ENCODE measurements around the gene SPOPL. TPM values are rescaled to one million over a fixed set of nuclear protein-coding genes. Genes with fewer than 3 reads are reported as not detected.

Gene SPOPL
- total RNA-seq, 1 experiment from 2014 or later: 30.3 TPM

- Histone ChIP-seq H4K20me1 (ENCODE audit: insufficient read depth, low read depth, low read length) (no peaks in the 10 kb centered on the region), H2AFZ (ENCODE audit: low read length) (no peak overlapping the region), H3K27ac (ENCODE audit: low read length) (no peak overlapping the region), H3K9me2 (replicated peaks; ENCODE audit: insufficient read depth, low read length) (no peaks in the 10 kb centered on the region), H3K36me3 (ENCODE audit: insufficient read depth, low read length) (no peaks in the 10 kb centered on the region), H3K4me3 (ENCODE audit: low read length) (no peak overlapping the region), H3K79me2 (ENCODE audit: low read length) (no peaks in the 10 kb centered on the region), H3K27me3 (ENCODE audit: low read length) (no peaks in the 10 kb centered on the region), H3K4me1 (ENCODE audit: low read length) (no peaks in the 10 kb centered on the region), H3K9ac (ENCODE audit: low read length) (no peak overlapping the region), H3K9me3 (ENCODE audit: low read length) (no peaks in the 10 kb centered on the region), H3K4me2 (ENCODE audit: low read depth, low read length, poor library complexity, severe bottlenecking) (no peak overlapping the region)
- DNase-seq: no peak
These were observed 15.0 kb upstream of the SPOPL start for GRCh38 chr2:138486363-138487198.

GRCh38 chr2:138490673-138491494, 10.7 kb upstream of the SPOPL start:
- Histone ChIP-seq H2AFZ (ENCODE audit: low read length) (no peak overlapping the region), H3K9me3 (ENCODE audit: low read length) (no peaks in the 10 kb centered on the region), H3K4me3 (ENCODE audit: low read length) (no peak overlapping the region), H3K27ac (ENCODE audit: low read length) (no peak overlapping the region), H3K4me2 (ENCODE audit: low read depth, low read length, poor library complexity, severe bottlenecking) (no peak overlapping the region), H4K20me1 (ENCODE audit: insufficient read depth, low read depth, low read length) (no peaks in the 10 kb centered on the region), H3K36me3 (ENCODE audit: insufficient read depth, low read length) (no peaks in the 10 kb centered on the region), H3K9ac (ENCODE audit: low read length) (no peak overlapping the region), H3K4me1 (ENCODE audit: low read length) (no peaks in the 10 kb centered on the region), H3K27me3 (ENCODE audit: low read length) (no peaks in the 10 kb centered on the region), H3K79me2 (ENCODE audit: low read length) (no peaks in the 10 kb centered on the region), H3K9me2 (replicated peaks; ENCODE audit: insufficient read depth, low read length) (no peaks in the 10 kb centered on the region)
- no peak for DNase-seq

- Histone ChIP-seq H3K79me2 (ENCODE audit: low read length) (no peaks in the 10 kb centered on the region), H3K9me2 (replicated peaks; ENCODE audit: insufficient read depth, low read length) (no peaks in the 10 kb centered on the region), H3K27me3 (ENCODE audit: low read length) (no peaks in the 10 kb centered on the region), H3K9ac (ENCODE audit: low read length) (no peak overlapping the region), H3K4me2 (ENCODE audit: low read depth, low read length, poor library complexity, severe bottlenecking) (no peak overlapping the region), H3K4me1 (ENCODE audit: low read length) (no peaks in the 10 kb centered on the region), H3K9me3 (ENCODE audit: low read length) (no peaks in the 10 kb centered on the region), H3K4me3 (ENCODE audit: low read length) (no peak overlapping the region), H3K27ac (ENCODE audit: low read length) (no peak overlapping the region), H4K20me1 (ENCODE audit: insufficient read depth, low read depth, low read length) (no peaks in the 10 kb centered on the region), H2AFZ (ENCODE audit: low read length) (no peak overlapping the region), H3K36me3 (ENCODE audit: insufficient read depth, low read length) (no peaks in the 10 kb centered on the region)
- no peak for DNase-seq
These were observed 10.1 kb upstream of the SPOPL start for GRCh38 chr2:138491495-138491862.

GRCh38 chr2:138492160-138492559, 9.4 kb upstream of the SPOPL start:
- Histone ChIP-seq H3K4me3 (ENCODE audit: low read length) (no peak overlapping the region), H3K4me1 (ENCODE audit: low read length) (no peaks in the 10 kb centered on the region), H3K27me3 (ENCODE audit: low read length) (no peaks in the 10 kb centered on the region), H3K9me3 (ENCODE audit: low read length) (no peaks in the 10 kb centered on the region), H3K79me2 (ENCODE audit: low read length) (no peaks in the 10 kb centered on the region), H3K27ac (ENCODE audit: low read length) (no peak overlapping the region), H3K36me3 (ENCODE audit: insufficient read depth, low read length) (no peaks in the 10 kb centered on the region), H3K9me2 (replicated peaks; ENCODE audit: insufficient read depth, low read length) (no peaks in the 10 kb centered on the region), H4K20me1 (ENCODE audit: insufficient read depth, low read depth, low read length) (no peaks in the 10 kb centered on the region), H3K9ac (ENCODE audit: low read length) (no peak overlapping the region), H2AFZ (ENCODE audit: low read length) (no peak overlapping the region), H3K4me2 (ENCODE audit: low read depth, low read length, poor library complexity, severe bottlenecking) (no peak overlapping the region)
- DNase-seq: no peak

- no peak overlapping the region for H2AFZ ChIP-seq (ENCODE audit: low read length)
These were observed 8.2 kb upstream of the SPOPL start for GRCh38 chr2:138493334-138493733.

GRCh38 chr2:138494265-138494966, 7.2 kb upstream of the SPOPL start:
- no peak overlapping the region for H3K27ac ChIP-seq (ENCODE audit: low read length)
- H3K9ac ChIP-seq (ENCODE audit: low read length): no peak overlapping the region
- no peak overlapping the region for H2AFZ ChIP-seq (ENCODE audit: low read length)
- H3K36me3 ChIP-seq (ENCODE audit: insufficient read depth, low read length): no peaks in the 10 kb centered on the region
- H3K79me2 ChIP-seq (ENCODE audit: low read length): no peaks in the 10 kb centered on the region
- H3K9me3 ChIP-seq (ENCODE audit: low read length): no peaks in the 10 kb centered on the region
- no peaks in the 10 kb centered on the region for H4K20me1 ChIP-seq (ENCODE audit: insufficient read depth, low read depth, low read length)
- H3K4me1 ChIP-seq (ENCODE audit: low read length): no peaks in the 10 kb centered on the region
- H3K4me2 ChIP-seq (ENCODE audit: low read depth, low read length, poor library complexity, severe bottlenecking): no peak overlapping the region
- no peaks in the 10 kb centered on the region for H3K27me3 ChIP-seq (ENCODE audit: low read length)
- DNase-seq: no peak
- H3K9me2 ChIP-seq (replicated peaks; ENCODE audit: insufficient read depth, low read length): no peaks in the 10 kb centered on the region
- no peak overlapping the region for H3K4me3 ChIP-seq (ENCODE audit: low read length)

More at GRCh38 chr2:138493334-138493733, 8.2 kb upstream of the SPOPL start:
- Histone ChIP-seq H3K9me2 (replicated peaks; ENCODE audit: insufficient read depth, low read length) (no peaks in the 10 kb centered on the region), H3K9ac (ENCODE audit: low read length) (no peak overlapping the region), H3K79me2 (ENCODE audit: low read length) (no peaks in the 10 kb centered on the region), H3K27me3 (ENCODE audit: low read length) (no peaks in the 10 kb centered on the region), H4K20me1 (ENCODE audit: insufficient read depth, low read depth, low read length) (no peaks in the 10 kb centered on the region), H3K9me3 (ENCODE audit: low read length) (no peaks in the 10 kb centered on the region), H3K27ac (ENCODE audit: low read length) (no peak overlapping the region), H3K4me2 (ENCODE audit: low read depth, low read length, poor library complexity, severe bottlenecking) (no peak overlapping the region), H3K4me3 (ENCODE audit: low read length) (no peak overlapping the region), H3K36me3 (ENCODE audit: insufficient read depth, low read length) (no peaks in the 10 kb centered on the region), H3K4me1 (ENCODE audit: low read length) (no peaks in the 10 kb centered on the region)
- no peak for DNase-seq

- H3K9me3 ChIP-seq (ENCODE audit: low read length): no peaks in the 10 kb centered on the region
- no peak overlapping the region for H3K4me3 ChIP-seq (ENCODE audit: low read length)
- H2AFZ ChIP-seq (ENCODE audit: low read length): no peak overlapping the region
- H3K9me2 ChIP-seq (replicated peaks; ENCODE audit: insufficient read depth, low read length): no peaks in the 10 kb centered on the region
- H3K4me2 ChIP-seq (ENCODE audit: low read depth, low read length, poor library complexity, severe bottlenecking): no peak overlapping the region
- no peak overlapping the region for H3K9ac ChIP-seq (ENCODE audit: low read length)
- no peak overlapping the region for H3K27ac ChIP-seq (ENCODE audit: low read length)
- no peaks in the 10 kb centered on the region for H4K20me1 ChIP-seq (ENCODE audit: insufficient read depth, low read depth, low read length)
- H3K79me2 ChIP-seq (ENCODE audit: low read length): peaks cover under 1% of the 10 kb centered on the region; the same call in 1 of the 2 replicates
- H3K27me3 ChIP-seq (ENCODE audit: low read length): no peaks in the 10 kb centered on the region
- no peak for DNase-seq
- peaks cover 2% of the 10 kb centered on the region for H3K4me1 ChIP-seq (ENCODE audit: low read length)
- H3K36me3 ChIP-seq (ENCODE audit: insufficient read depth, low read length): no peaks in the 10 kb centered on the region
These were observed 6.2 kb upstream of the SPOPL start for GRCh38 chr2:138495384-138495783.

- Histone ChIP-seq H3K9ac (ENCODE audit: low read length) (no peak overlapping the region), H3K4me3 (ENCODE audit: low read length) (no peak overlapping the region), H3K27me3 (ENCODE audit: low read length) (no peaks in the 10 kb centered on the region), H3K4me1 (ENCODE audit: low read length) (peaks cover 10% of the 10 kb centered on the region), H3K79me2 (ENCODE audit: low read length) (peaks cover 9% of the 10 kb centered on the region), H4K20me1 (ENCODE audit: insufficient read depth, low read depth, low read length) (no peaks in the 10 kb centered on the region), H3K27ac (ENCODE audit: low read length) (no peak overlapping the region), H2AFZ (ENCODE audit: low read length) (no peak overlapping the region), H3K9me3 (ENCODE audit: low read length) (no peaks in the 10 kb centered on the region), H3K4me2 (ENCODE audit: low read depth, low read length, poor library complexity, severe bottlenecking) (no peak overlapping the region), H3K9me2 (replicated peaks; ENCODE audit: insufficient read depth, low read length) (no peaks in the 10 kb centered on the region), H3K36me3 (ENCODE audit: insufficient read depth, low read length) (no peaks in the 10 kb centered on the region)
- no peak for DNase-seq
These were observed 5.4 kb upstream of the SPOPL start for GRCh38 chr2:138496096-138496651.
